Measurements from ENCODE around the gene PDHX. TPM values are rescaled to one million over a fixed set of nuclear protein-coding genes. Genes with fewer than 3 reads are reported as not detected.

The PDHX gene
- polyA plus RNA-seq, 1 donor (not counting 4 experiments of a cell fraction or from before 2014, with no cell fraction given), result 28.5 TPM

- FAIRE-seq (no peak), DNase-seq (ENCODE audit: low read depth, low spot score) (no peak)
- Histone ChIP-seq H3K27ac (ENCODE audit: control insufficient read depth, insufficient read depth, low read length) (no peak overlapping the region), H3K4me3 (ENCODE audit: control insufficient read depth in 2 of 3, extremely low read depth in 1 of 3, insufficient read depth in 2 of 3, low read depth in 1 of 3, low read length in 3 of 3) (no peak overlapping the region), H3K9me3 (ENCODE audit: control insufficient read depth, low read depth, low read length) (no peaks in the 10 kb centered on the region), H3K9ac (ENCODE audit: control insufficient read depth, extremely low read depth, insufficient read depth, low read length) (no peak overlapping the region), H4K20me1 (ENCODE audit: control insufficient read depth, extremely low read depth, insufficient read depth, low read length) (no peaks in the 10 kb centered on the region), H3K4me2 (ENCODE audit: control insufficient read depth, extremely low read depth, insufficient read depth, low read depth, low read length) (no peak overlapping the region), H3K79me2 (ENCODE audit: control insufficient read depth, insufficient read depth, low read length) (peaks cover 3% of the 10 kb centered on the region), H3K4me1 (ENCODE audit: control insufficient read depth, extremely low read depth, insufficient read depth, low read length) (peaks cover 11% of the 10 kb centered on the region), H3K36me3 (ENCODE audit: control insufficient read depth in 2 of 2, extremely low read depth in 1 of 2, insufficient read depth in 2 of 2, low read length in 2 of 2) (no peaks in the 10 kb centered on the region), H3K9me1 (ENCODE audit: control insufficient read depth, extremely low read depth, insufficient read depth, low read length) (no peaks in the 10 kb centered on the region), H2AFZ (ENCODE audit: control insufficient read depth, low read length) (no peak overlapping the region), H3K27me3 (ENCODE audit: control insufficient read depth, extremely low read depth, insufficient read depth, low read length) (no peaks in the 10 kb centered on the region)
- dilution Hi-C loops (cut with MboI; ENCODE audit: extremely low pct_ligation_motif_present, low sequenced_read_pairs), result no loop called here
- TF ChIP-seq CTCF (optimal IDR thresholded peaks at IDR 0.05 in 1 of 3, IDR thresholded peaks at IDR 0.05 in 1 of 3, conservative IDR thresholded peaks at IDR 0.05 in 1 of 3; ENCODE audit: extremely low read depth in 1 of 3, insufficient read depth in 2 of 3, low read length in 3 of 3), result no peak
- no peak for TF ChIP-seq EZH2 (IDR thresholded peaks at IDR 0.05; ENCODE audit: low read length)
These were observed 78.4 kb downstream of the PDHX start for GRCh38 chr11:34994854-34995253.

GRCh38 chr11:34996958-34997357 is 80.5 kb downstream of the PDHX start:
- Histone ChIP-seq H3K4me2 (ENCODE audit: control insufficient read depth, extremely low read depth, insufficient read depth, low read depth, low read length) (no peak overlapping the region), H3K9me3 (ENCODE audit: control insufficient read depth, low read depth, low read length) (no peaks in the 10 kb centered on the region), H3K9me1 (ENCODE audit: control insufficient read depth, extremely low read depth, insufficient read depth, low read length) (no peaks in the 10 kb centered on the region), H3K4me1 (ENCODE audit: control insufficient read depth, extremely low read depth, insufficient read depth, low read length) (peaks cover 11% of the 10 kb centered on the region), H3K4me3 (ENCODE audit: control insufficient read depth in 2 of 3, extremely low read depth in 1 of 3, insufficient read depth in 2 of 3, low read depth in 1 of 3, low read length in 3 of 3) (no peak overlapping the region), H3K27ac (ENCODE audit: control insufficient read depth, insufficient read depth, low read length) (no peak overlapping the region), H2AFZ (ENCODE audit: control insufficient read depth, low read length) (no peak overlapping the region), H4K20me1 (ENCODE audit: control insufficient read depth, extremely low read depth, insufficient read depth, low read length) (no peaks in the 10 kb centered on the region), H3K36me3 (ENCODE audit: control insufficient read depth in 2 of 2, extremely low read depth in 1 of 2, insufficient read depth in 2 of 2, low read length in 2 of 2) (no peaks in the 10 kb centered on the region), H3K79me2 (ENCODE audit: control insufficient read depth, insufficient read depth, low read length) (peaks cover 3% of the 10 kb centered on the region), H3K27me3 (ENCODE audit: control insufficient read depth, extremely low read depth, insufficient read depth, low read length) (no peaks in the 10 kb centered on the region), H3K9ac (ENCODE audit: control insufficient read depth, extremely low read depth, insufficient read depth, low read length) (no peak overlapping the region)
- TF ChIP-seq CTCF (optimal IDR thresholded peaks at IDR 0.05 in 1 of 3, IDR thresholded peaks at IDR 0.05 in 1 of 3, conservative IDR thresholded peaks at IDR 0.05 in 1 of 3; ENCODE audit: extremely low read depth in 1 of 3, insufficient read depth in 2 of 3, low read length in 3 of 3), result no peak
- TF ChIP-seq EZH2 (IDR thresholded peaks at IDR 0.05; ENCODE audit: low read length), result no peak
- DNase-seq (ENCODE audit: low read depth, low spot score), result no peak
- FAIRE-seq, result no peak
- dilution Hi-C loops (cut with MboI; ENCODE audit: extremely low pct_ligation_motif_present, low sequenced_read_pairs), result no loop called here

Measured in keratinocyte (primary cell).